Measurements from ENCODE around the gene PTTG1IP.

GRCh38 chr21:44867999-44868700 lies 5.3 kb downstream of the PTTG1IP start:
- TF ChIP-seq POLR2A (IDR thresholded peaks at IDR 0.05), result no peak
- no peak for TF ChIP-seq POLR2AphosphoS5 (IDR thresholded peaks at IDR 0.05)
